NCI-H2196 treated with DMSO at 0.1 percent for 48 hours (cell line): ENCODE measurements around the gene TEDC2.
A peak's percentile ranks its signal among the peaks of the same experiment; 100 is the strongest.

Experiments
- DNase-seq: peaks from one replicate; lab custom pipeline; 2025; ENCODE audit not compliant: unreplicated experiment; lab: John Stamatoyannopoulos, UW

Gene TEDC2

GRCh38 chr16:2494616-2495015 is 34.7 kb downstream of the TEDC2 start:
- no peak for DNase-seq

- no peak for DNase-seq
Measured at GRCh38 chr16:2495041-2495440, 35.1 kb downstream of the TEDC2 start.

- no peak for DNase-seq
Measured at GRCh38 chr16:2496223-2497115, 36.6 kb downstream of the TEDC2 start.

- no peak for DNase-seq
Measured at GRCh38 chr16:2497116-2497630, 37.3 kb downstream of the TEDC2 start.

GRCh38 chr16:2497695-2498484 is 38.0 kb downstream of the TEDC2 start:
- DNase-seq, result no peak

- no peak for DNase-seq
Measured at GRCh38 chr16:2498531-2499253, 38.8 kb downstream of the TEDC2 start.

GRCh38 chr16:2499454-2499853 is 39.5 kb downstream of the TEDC2 start:
- no peak for DNase-seq

- DNase-seq, result no peak
Measured at GRCh38 chr16:2499890-2500429, 40.1 kb downstream of the TEDC2 start.

- DNase-seq, result no peak
Measured at GRCh38 chr16:2500430-2500917, 40.6 kb downstream of the TEDC2 start.

- DNase-seq, result peak; percentile 75
Measured at GRCh38 chr16:2500918-2501750, 41.2 kb downstream of the TEDC2 start.

GRCh38 chr16:2501946-2502895 is 42.3 kb downstream of the TEDC2 start:
- DNase-seq, result no peak

- no peak for DNase-seq
Measured at GRCh38 chr16:2505695-2506094, 45.8 kb downstream of the TEDC2 start.

- no peak for DNase-seq
Measured at GRCh38 chr16:2507052-2507659, 47.2 kb downstream of the TEDC2 start.

GRCh38 chr16:2507665-2508064 is 47.8 kb downstream of the TEDC2 start:
- no peak for DNase-seq

GRCh38 chr16:2508722-2509400 is 49.0 kb downstream of the TEDC2 start:
- no peak for DNase-seq

- DNase-seq, result no peak
Measured at GRCh38 chr16:2511128-2511800, 51.4 kb downstream of the TEDC2 start.
